GM19463 (cell line): ENCODE data around the gene PIP4K2B.
"Not testable (repeated sequence)": the region's sequence is repeated elsewhere in the genome, so short reads cannot be mapped to it uniquely, and the experiment has no call there.

Experiments
- ATAC-seq: cut with Tn5 transposase; IDR thresholded peaks from one replicate; pipeline ENCODE4 v1.9.1; 2021; ENCODE audit warnings: mild to moderate bottlenecking, moderate library complexity; ENCODE audit not compliant: unreplicated experiment

The PIP4K2B gene

DNA sequence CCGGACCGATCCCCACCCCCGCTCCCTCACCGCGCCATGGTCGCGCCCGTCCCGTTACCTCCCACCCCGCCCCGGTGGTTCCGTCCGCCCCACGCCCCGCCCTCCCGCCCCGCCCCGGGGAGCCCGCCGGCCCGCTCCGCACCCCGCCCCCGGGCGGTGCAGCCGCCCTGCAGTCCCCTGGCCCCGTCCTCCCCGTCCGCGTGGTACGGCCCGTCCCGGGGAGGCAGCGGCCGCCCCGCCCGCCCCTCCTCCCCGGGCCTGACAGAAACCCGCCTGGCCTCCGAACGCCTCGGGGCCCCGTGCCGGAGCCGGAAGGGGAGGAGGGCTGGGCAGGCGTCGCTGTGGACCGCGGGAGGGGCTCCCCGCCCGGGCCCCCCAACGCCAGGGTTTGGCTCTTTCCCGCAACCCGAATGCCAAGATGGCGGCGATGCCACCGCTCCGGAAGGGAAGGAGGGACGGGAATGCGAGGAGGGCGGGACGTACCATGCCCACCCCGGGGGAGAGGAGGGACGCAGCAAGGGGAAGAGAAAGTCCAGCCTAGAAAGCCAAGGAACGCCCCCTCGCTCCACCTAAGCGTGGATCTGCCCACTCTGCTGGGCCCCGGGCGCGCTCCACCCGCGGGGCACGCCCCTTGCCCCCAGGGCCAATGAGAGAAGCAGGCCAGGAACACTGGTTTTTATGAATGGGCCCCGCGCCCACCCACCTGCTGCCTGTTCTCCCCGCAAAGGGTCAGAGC, at the start of gene PIP4K2B:
PIP4K2B (minus strand) TSS at position 56 of the 736 bp plus-strand sequence. CDS start 132 bp downstream, outside the sequence.
- ATAC-seq, result peak; percentile 80

DNA sequence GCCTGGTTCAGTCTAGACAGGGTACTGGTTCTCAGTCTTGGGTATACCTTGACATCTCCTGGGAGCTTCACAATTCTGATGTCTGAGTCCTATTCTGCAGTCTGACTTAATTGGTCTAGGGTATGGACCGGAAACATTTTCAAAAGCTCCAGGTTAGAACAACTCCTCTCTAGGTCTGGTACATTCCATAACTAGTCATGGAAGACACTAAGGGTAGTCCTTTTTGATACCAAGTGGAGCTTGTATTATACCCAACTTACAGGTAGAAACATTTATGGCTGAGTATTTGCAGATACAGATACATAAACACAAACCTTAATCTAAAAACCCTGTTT, 49.2 kb upstream of the PIP4K2B start:
- no peak for ATAC-seq

DNA sequence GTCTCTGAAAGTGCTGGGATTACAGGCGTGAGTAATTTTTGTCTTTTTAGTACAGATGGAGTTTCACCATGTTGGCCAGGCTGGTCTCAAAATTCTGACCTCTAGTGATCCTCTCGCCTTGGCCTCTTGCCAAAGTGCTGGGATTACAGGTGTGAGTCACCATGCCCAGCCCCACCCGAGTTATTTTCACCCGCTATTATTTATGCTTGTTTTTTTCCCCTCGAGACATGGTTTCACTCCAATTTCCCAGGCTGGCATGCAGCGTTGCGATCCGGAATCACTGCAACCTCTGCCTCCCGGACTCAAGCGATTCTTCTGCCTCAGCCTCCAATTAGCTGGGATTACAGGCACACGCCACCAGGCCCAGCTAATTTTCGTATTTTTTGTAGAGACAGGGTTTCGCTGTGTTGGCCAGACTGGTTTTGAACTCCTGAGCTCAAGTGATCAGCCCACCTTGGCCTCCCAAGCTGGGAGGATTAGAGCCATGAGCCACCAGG, 45.0 kb upstream of the PIP4K2B start:
- no peak for ATAC-seq

- no peak for ATAC-seq
These were observed 26.4 kb upstream of the PIP4K2B start for GRCh38 chr17:38825762-38826247.

DNA sequence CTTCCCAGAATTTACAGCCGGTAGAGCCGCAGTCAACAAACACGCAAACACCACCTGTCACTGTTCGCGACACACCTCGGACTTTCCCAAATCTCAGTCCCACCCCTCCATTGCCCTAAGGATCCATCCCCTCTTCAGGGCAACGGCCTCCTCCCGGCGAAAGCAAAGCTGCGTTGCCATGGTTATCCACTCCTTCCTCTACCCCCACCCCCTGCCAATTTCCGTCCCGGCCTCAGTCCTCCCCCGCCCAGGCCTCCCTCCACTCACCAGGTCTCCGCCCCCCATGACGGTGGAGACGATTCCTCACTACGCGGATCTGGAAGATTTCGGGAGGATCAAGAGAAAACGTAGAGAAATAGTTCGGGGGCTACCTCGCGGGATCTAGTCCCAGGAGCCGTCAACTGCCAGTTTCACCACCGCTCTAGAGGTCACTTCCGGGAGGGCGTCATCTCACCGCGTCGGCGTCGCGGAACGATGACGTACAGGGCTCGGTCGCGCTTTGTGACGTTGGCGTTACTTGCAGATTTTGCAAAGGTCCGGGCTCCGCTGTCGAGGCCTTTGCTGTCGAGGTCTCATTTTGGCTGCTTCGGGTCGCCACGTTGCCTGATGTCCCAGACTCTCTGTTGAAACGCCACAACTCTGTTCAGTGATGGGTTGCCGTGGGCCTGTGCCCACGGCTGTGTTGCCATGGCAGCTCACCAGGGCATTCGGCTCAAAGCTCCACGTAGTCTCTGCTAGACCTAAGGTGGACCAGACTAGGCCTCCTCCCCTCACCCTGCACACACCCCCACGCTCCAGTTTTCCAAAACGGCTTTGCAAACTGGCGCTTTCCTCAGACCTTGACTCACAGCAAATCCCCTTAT, 25.8 kb upstream of the PIP4K2B start, which contains the start of gene CWC25:
CWC25 (minus strand) TSS at position 423 of the 863 bp plus-strand sequence; CDS start at position 285, 138 bp downstream.
- ATAC-seq, result peak; percentile 74

- ATAC-seq, result no peak
These were observed 16.3 kb upstream of the PIP4K2B start for GRCh38 chr17:38815576-38816193.

DNA sequence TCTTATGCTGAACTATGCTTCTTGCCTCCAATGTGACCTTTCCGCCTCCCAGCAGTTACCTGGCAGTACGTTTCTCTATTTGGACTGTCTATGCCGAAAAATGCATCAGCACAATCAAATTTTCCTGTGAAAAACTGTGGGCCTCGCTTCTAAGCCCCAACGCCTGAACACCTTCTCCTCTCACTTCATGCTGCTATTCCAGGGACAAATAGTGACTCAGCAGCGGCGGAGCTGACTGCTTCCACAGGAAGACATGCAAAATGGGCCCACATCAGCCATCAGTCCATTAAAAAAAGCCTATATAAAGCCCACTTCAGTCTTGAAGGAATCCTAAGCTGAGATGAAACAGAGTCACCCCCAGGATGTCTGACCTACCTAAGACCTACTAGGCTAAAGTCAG, 10.5 kb upstream of the PIP4K2B start:
- no peak for ATAC-seq

DNA sequence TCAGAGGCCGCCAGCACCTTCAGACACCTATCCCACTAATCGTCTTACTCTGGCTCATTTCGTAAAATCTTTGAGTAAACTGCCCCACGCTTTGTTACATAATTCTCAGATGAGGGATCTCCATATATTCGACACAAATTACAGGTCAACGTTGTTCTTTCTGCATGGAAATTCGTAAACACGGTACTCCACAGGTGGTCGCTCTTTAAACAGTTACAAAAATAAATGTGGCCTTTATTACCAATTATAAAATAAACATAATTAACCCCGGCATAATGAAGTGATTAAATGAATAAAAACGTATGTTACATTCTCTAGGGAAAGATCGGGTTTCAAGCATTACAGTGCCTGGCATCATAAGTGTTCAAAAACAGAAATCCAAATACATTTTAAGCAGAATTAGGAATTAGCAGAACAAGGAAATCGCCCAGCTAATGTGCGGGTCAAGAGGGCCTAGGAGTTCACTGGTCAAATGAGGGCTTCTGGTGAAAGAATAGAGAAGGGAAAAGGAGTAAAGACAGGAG, 943 bp upstream of the PIP4K2B start:
- ATAC-seq, result no peak

DNA sequence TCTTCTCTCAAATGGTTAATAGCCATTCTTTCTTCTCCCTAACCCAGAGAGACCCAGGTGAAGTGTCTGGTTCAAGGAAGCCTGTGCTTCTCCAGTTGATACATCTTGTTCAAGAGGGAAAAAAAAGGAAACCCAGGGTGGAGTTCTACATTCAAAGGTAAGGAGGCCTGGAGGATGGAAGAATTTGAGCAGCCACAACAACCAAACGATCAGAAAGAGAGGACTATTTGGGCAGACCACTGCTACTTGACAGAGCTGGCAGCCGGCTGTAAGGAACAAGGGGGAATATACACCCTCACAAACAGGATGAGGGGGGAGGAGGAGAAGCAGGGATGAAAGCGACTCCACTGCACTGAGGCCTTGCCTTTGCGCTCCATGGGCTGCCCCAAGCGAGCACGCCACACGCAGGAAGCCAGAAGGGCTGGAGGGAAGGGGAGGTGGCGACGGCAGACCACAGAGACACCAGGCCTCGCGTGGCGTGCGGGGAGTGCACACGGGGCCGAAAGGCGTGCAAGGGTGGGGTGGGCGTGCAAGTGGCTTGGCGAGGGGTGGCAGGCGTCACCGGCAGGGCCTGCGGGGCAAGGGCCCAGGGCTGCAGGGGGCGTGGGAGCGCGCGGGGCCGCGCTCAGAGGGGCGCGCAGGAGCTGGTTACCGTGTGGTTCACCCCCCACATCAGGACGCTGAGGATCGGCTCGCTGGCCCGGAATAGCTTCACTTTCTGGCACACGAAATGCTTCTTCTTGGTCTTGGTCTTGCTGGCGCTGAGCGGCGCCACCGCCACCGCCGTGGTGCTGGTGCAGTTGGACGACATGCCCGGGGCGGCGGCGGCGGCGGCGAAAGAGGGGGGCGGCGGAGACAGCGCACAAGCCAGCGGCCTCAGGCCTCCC, 499 bp downstream of the PIP4K2B start:
- ATAC-seq, result peak; percentile 20

GRCh38 chr17:38797828-38798227, 1.5 kb downstream of the PIP4K2B start:
- no peak for ATAC-seq

- no peak for ATAC-seq
These were observed 2.2 kb downstream of the PIP4K2B start for GRCh38 chr17:38797158-38797490.

DNA sequence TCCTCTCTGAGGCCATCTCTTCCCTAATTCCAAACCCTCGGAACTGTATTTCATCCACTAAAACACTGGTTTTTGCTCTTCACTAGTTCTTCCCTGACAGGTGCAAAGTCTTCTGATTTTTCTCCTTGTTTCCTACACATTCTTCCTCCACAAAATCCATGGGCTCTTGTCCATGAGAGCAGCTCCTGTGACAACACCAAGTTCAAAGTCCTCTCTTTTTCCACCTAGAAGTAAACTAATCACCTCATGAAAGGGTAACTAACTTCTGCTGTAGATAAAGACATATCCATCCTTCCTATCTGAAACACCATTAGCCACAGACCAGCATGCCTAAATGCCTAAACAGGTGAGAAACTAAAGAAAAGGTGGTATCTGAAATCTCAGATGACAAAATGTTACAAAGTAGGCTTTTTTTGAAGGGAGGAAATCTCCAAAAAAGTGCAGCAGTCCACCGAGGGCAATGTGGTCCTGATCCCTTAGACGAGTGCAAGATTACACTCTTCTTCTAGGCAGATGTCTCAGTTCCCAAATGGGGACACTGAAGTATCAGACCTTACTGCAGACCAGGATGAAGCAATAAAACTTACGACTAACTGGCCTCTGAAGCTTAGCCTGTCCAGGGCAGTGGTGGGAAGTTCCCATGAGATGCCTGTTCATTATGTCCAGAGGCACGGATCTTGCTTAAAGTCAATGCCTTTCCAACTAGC, 2.8 kb downstream of the PIP4K2B start:
- no peak for ATAC-seq

DNA sequence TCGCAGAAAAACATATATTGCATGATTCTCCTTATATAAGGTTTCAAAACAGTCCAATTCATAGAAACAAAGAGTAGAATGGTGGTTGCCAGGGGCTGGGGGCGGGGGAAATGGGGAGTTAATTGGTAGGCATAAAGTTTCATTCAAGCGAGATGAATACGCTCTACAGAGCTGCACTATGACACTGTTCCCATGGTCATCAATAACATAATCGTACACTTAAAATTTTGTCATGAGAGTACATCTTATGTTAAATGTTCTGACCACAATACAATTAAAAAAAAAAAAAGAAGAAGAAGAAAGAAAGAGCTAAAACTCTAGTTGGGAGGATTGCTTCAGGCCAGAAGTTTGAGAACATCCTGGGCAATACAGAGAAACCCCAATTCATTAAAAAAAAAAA, 5.1 kb downstream of the PIP4K2B start:
- no peak for ATAC-seq

- ATAC-seq, result no peak
These were observed 8.2 kb downstream of the PIP4K2B start for GRCh38 chr17:38791162-38791561.

DNA sequence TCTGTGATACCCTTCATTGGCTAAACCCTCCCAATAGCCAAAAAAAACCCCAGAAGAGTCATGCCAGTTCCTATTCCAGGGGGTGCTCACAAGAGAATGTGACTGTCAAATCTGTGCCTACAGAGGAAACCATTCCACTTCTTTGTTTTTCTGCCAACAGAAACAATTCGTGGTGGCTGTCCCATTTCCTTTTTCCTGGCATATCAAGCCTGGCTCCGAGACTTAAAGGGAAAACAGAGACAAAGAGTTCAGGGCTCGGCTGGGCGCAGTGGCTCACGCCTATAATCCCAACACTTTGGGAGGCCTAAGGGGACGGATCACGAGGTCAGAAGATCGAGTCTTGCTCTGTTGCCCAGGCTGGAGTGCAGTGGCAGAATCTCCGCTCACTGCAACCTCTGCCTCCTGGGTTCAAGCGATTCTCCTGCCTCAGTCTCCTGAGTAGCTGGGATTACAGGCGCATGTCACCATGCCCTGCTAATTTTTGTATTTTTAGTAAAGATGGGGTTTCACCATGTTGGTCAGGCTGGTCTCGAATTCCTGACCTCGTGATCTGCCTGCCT, 9.1 kb downstream of the PIP4K2B start:
- ATAC-seq, result not testable (repeated sequence)

- ATAC-seq, result no peak
These were observed 10.2 kb downstream of the PIP4K2B start for GRCh38 chr17:38789185-38789584.

- ATAC-seq, result not testable (repeated sequence)
These were observed 11.4 kb downstream of the PIP4K2B start for GRCh38 chr17:38787999-38788398.

DNA sequence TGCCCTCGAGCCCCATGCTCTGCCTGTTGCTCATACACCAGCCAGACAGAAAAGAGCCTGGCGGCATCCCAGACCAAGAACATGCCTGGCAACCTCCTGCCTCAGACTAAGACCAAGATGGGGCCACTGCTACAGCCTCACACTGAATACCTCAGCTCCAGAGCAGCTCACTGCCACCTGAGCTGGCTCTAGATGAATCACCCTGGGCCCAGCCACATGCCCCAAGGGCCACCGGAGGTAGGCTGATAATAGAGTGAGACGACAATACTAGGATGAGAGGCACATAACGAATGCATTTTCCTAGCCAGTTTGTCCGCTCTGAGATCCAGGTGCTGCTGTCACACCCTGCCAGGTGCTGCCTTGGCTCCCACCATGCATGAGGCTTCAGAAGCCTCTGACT, 13.0 kb downstream of the PIP4K2B start:
- ATAC-seq, result no peak

- ATAC-seq, result no peak
These were observed 16.1 kb downstream of the PIP4K2B start for GRCh38 chr17:38783227-38783626.
